Natural killer cell treated with Interleukin-12 subunit alpha and Interleukin-12 subunit beta and Interleukin-15 and Interleukin-18, amount 100 ng/mL, for 72 hours (primary cell): ENCODE data around the gene OR4C3. TPM values are rescaled to one million over a fixed set of nuclear protein-coding genes. Genes with fewer than 3 reads are reported as not detected.

Source experiments
- total RNA-seq, 2 donors: library from RNA; stranded (reverse); gene quantifications; one replicate each; pipeline ENCODE4 v1.2.3, GENCODE V29; 2022

The OR4C3 gene
- total RNA-seq, 2 donors from 2014 or later, result not detected

Other genes starting within 250 kb of the OR4C3 start
- gene OR4B1, start 108.1 kb upstream of the OR4C3 start, total RNA-seq, result not detected
- not detected for gene OR4X2, start 79.8 kb upstream of the OR4C3 start, total RNA-seq
- gene OR4X1, start 61.1 kb upstream of the OR4C3 start, total RNA-seq, result not detected
- not detected for gene OR4S1, start 18.7 kb upstream of the OR4C3 start, total RNA-seq
- not detected for gene OR4C5, start 41.5 kb downstream of the OR4C3 start, total RNA-seq
- gene OR4A47, start 163.9 kb downstream of the OR4C3 start, total RNA-seq, result not detected